DND-41 (cell line): Measurements from ENCODE around the gene IFT88.

Source experiments
- ATAC-seq: fragments of 200-7000 bp; cut with Tn5 transposase; 3 replicates; pipeline ENCODE4 v1.9.1; 2021; ENCODE audit warnings: low read depth; ENCODE audit not compliant: insufficient read depth
- DNase-seq: peaks from one replicate; pipeline ENCODE4 v3.0.0-alpha.2; 2020
- H2AFZ ChIP-seq: 2 replicates; pipeline ENCODE4 v1.6.0; 2012; ENCODE audit warnings: low read depth, low read length
- H3K27ac ChIP-seq: 2 replicates; pipeline ENCODE4 v1.5.1; 2012; ENCODE audit warnings: low read length, inconsistent platforms
- H3K27me3 ChIP-seq: fragments of 200-600 bp; sonication (generic); 2 replicates; pipeline ENCODE4 v1.6.0; 2012; ENCODE audit warnings: low read length, mild to moderate bottlenecking, inconsistent platforms; ENCODE audit not compliant: insufficient read depth, poor library complexity
- H3K36me3 ChIP-seq: 2 replicates; pipeline ENCODE4 v1.5.1; 2012; ENCODE audit warnings: low read length, inconsistent platforms; ENCODE audit not compliant: insufficient read depth
- H3K4me1 ChIP-seq: 2 replicates; pipeline ENCODE4 v1.5.1; 2012; ENCODE audit warnings: mild to moderate bottlenecking, low read length; ENCODE audit not compliant: insufficient read depth
- H3K4me2 ChIP-seq: 2 replicates; pipeline ENCODE4 v1.6.0; 2012; ENCODE audit warnings: mild to moderate bottlenecking, moderate library complexity, low read length, inconsistent platforms; ENCODE audit not compliant: insufficient read depth
- H3K4me3 ChIP-seq, 2 experiments: fragments of 200-600 bp in 1 of 2; shearing (Covaris generic) in 1 of 2; 2 replicates each; pipeline ENCODE4 v1.5.1; 2012 to 2016; ENCODE audit warnings: inconsistent platforms in 2 of 2, low read length in 2 of 2, mild to moderate bottlenecking in 2 of 2, low read depth in 1 of 2, moderate library complexity in 1 of 2
- H3K79me2 ChIP-seq: 2 replicates; pipeline ENCODE4 v1.6.0; 2012; ENCODE audit warnings: low read length, inconsistent platforms; ENCODE audit not compliant: insufficient read depth
- H3K9ac ChIP-seq: 2 replicates; pipeline ENCODE4 v1.6.0; 2012; ENCODE audit warnings: low read depth, mild to moderate bottlenecking, inconsistent platforms, low read length, moderate library complexity
- H3K9me3 ChIP-seq: 2 replicates; pipeline ENCODE4 v1.5.1; 2012; ENCODE audit warnings: low read length, moderate library complexity, mild to moderate bottlenecking, inconsistent platforms; ENCODE audit not compliant: insufficient read depth, severe bottlenecking
- H4K20me1 ChIP-seq: 2 replicates; pipeline ENCODE4 v1.6.0; 2012; ENCODE audit warnings: low read length; ENCODE audit not compliant: insufficient read depth
- EZH2 ChIP-seq: IDR thresholded peaks from 3 replicates; pipeline ENCODE4 v1.6.1; 2012; ENCODE audit warnings: borderline replicate concordance, low read depth, mild to moderate bottlenecking, moderate library complexity, low read length, inconsistent platforms; ENCODE audit not compliant: severe bottlenecking
- TF ChIP-seq, protein P1 (sequence below): IDR thresholded peaks from 2 replicates; pipeline ENCODE4 v1.5.1; 2012; ENCODE audit warnings: borderline replicate concordance, low read length, moderate library complexity, mild to moderate bottlenecking; ENCODE audit not compliant: poor library complexity, severe bottlenecking; ENCODE audit errors: extremely low read depth

IFT88 gene

DNA sequence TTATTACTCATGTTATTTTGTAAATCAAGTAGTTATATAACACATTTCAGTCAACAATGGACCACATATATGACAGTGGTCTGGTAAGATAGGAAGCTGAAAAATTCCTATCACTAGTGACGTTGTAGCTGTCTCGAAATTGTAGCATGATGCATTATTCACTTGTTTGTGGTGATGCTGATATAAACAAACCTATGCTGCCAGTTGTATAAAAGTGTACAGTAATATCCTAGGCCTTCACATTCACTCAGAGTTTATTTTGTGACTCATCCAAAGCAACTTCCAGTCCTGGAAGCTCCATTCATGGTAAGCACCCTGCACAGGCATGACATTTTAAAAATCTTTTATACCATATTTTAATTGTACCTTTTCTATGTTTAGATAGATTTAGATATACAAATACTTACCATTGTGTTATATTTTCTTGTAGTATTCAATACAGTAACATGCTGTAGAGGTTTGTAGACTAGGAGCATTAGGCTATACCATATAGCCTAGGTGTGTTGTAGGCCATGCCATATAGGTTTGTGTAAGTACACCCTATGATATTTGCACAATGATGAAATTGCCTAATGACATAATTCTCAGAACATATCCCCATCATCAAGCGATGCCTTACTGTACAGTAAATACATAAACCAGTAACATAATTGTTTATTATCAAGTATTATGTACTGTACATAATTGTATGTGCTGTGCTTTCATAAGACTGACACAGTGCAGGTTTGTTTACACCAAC lies 49.3 kb downstream of the IFT88 start:
- Histone ChIP-seq H2AFZ (no peak overlapping the region), H4K20me1 (no peaks in the 10 kb centered on the region), H3K36me3 (no peaks in the 10 kb centered on the region), H3K9me3 (no peaks in the 10 kb centered on the region), H3K4me2 (no peak overlapping the region), H3K27ac (no peak overlapping the region), H3K9ac (no peak overlapping the region), H3K27me3 (no peaks in the 10 kb centered on the region), H3K4me3 (no peak overlapping the region), H3K79me2 (no peaks in the 10 kb centered on the region), H3K4me1 (no peaks in the 10 kb centered on the region)
- TF ChIP-seq, protein P1, sequence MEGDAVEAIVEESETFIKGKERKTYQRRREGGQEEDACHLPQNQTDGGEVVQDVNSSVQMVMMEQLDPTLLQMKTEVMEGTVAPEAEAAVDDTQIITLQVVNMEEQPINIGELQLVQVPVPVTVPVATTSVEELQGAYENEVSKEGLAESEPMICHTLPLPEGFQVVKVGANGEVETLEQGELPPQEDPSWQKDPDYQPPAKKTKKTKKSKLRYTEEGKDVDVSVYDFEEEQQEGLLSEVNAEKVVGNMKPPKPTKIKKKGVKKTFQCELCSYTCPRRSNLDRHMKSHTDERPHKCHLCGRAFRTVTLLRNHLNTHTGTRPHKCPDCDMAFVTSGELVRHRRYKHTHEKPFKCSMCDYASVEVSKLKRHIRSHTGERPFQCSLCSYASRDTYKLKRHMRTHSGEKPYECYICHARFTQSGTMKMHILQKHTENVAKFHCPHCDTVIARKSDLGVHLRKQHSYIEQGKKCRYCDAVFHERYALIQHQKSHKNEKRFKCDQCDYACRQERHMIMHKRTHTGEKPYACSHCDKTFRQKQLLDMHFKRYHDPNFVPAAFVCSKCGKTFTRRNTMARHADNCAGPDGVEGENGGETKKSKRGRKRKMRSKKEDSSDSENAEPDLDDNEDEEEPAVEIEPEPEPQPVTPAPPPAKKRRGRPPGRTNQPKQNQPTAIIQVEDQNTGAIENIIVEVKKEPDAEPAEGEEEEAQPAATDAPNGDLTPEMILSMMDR = no peak
- no peak for TF ChIP-seq EZH2
- DNase-seq (no peak), ATAC-seq (no peak)

DNA sequence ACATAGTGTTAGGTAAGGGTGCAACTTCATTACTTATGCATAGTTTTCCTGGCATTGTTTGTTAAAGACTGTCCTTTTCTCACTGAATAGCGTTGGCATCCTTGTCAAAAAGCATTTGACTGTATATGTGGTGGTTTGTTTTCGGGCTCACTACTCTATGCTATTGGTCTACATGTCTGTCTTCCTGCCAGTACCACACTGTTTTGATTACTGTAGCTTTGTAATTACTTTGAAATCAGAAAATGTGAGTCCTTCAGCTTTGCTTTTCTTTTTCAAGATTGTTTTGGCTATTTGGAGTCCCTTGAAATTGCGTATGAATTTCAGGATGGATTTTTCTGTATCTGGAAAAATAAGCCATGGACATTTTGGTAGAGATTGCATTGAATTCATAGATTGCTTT lies 56.0 kb downstream of the IFT88 start:
- Histone ChIP-seq H3K36me3 (peaks cover 3% of the 10 kb centered on the region; the same call in 1 of the 2 replicates), H3K9me3 (peaks cover 3% of the 10 kb centered on the region), H4K20me1 (no peaks in the 10 kb centered on the region), H3K9ac (no peak overlapping the region), H3K27me3 (no peaks in the 10 kb centered on the region), H3K79me2 (no peaks in the 10 kb centered on the region), H3K27ac (no peak overlapping the region), H3K4me1 (no peaks in the 10 kb centered on the region), H3K4me3 (no peak overlapping the region), H2AFZ (no peak overlapping the region), H3K4me2 (no peak overlapping the region)
- no peak for TF ChIP-seq EZH2
- TF ChIP-seq, protein P1 = no peak
- no peak for DNase-seq
- no peak for ATAC-seq

DNA sequence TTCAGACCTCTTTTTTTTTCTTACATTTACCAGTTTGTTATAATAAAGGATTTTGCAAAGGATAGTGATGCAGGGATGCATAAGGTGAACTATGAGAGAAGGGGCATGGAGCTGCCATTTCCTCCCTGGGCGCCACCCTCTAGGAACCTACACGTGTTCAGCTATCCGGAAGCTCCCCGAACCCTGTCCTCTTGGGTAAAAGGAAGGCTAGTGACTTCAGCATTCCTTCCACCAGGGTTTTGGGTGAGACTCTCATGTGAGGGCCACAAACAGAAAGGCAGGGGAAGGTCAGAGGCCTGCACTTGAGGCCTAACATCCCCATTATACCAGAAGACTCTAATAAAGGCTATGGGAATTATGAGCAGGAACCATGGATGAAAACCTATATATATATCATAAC lies 57.3 kb downstream of the IFT88 start:
- TF ChIP-seq, protein P1 = no peak
- no peak for TF ChIP-seq EZH2
- Histone ChIP-seq H3K4me3 (no peak overlapping the region), H4K20me1 (no peaks in the 10 kb centered on the region), H3K4me2 (no peak overlapping the region), H3K4me1 (no peaks in the 10 kb centered on the region), H3K27me3 (no peaks in the 10 kb centered on the region), H3K27ac (no peak overlapping the region), H3K9me3 (peaks cover 3% of the 10 kb centered on the region), H3K79me2 (no peaks in the 10 kb centered on the region), H3K36me3 (peaks cover 3% of the 10 kb centered on the region; the same call in 1 of the 2 replicates), H2AFZ (no peak overlapping the region), H3K9ac (no peak overlapping the region)
- ATAC-seq (no peak), DNase-seq (no peak)
